ENCODE data around the gene TK1.

TK1 gene

GRCh38 chr17:78180083-78180482 lies 6.8 kb downstream of the TK1 start:
- DNase-seq (ENCODE audit: low read depth): peak; percentile 74

GRCh38 chr17:78179372-78179771 lies 7.5 kb downstream of the TK1 start:
- peak; percentile 87 for DNase-seq (ENCODE audit: low read depth)
- TF ChIP-seq, protein P1, sequence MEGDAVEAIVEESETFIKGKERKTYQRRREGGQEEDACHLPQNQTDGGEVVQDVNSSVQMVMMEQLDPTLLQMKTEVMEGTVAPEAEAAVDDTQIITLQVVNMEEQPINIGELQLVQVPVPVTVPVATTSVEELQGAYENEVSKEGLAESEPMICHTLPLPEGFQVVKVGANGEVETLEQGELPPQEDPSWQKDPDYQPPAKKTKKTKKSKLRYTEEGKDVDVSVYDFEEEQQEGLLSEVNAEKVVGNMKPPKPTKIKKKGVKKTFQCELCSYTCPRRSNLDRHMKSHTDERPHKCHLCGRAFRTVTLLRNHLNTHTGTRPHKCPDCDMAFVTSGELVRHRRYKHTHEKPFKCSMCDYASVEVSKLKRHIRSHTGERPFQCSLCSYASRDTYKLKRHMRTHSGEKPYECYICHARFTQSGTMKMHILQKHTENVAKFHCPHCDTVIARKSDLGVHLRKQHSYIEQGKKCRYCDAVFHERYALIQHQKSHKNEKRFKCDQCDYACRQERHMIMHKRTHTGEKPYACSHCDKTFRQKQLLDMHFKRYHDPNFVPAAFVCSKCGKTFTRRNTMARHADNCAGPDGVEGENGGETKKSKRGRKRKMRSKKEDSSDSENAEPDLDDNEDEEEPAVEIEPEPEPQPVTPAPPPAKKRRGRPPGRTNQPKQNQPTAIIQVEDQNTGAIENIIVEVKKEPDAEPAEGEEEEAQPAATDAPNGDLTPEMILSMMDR (conservative IDR thresholded peaks at IDR 0.05; ENCODE audit: low read depth, low read length): no peak
- H3K4me3 ChIP-seq (ENCODE audit: low read depth, low read length): no peak overlapping the region

More at GRCh38 chr17:78180083-78180482, 6.8 kb downstream of the TK1 start:
- H3K4me3 ChIP-seq (ENCODE audit: low read depth, low read length): peak overlapping the region; percentile 29
- TF ChIP-seq, protein P1 (conservative IDR thresholded peaks at IDR 0.05; ENCODE audit: low read depth, low read length): no peak

- no peak overlapping the region for H3K4me3 ChIP-seq (ENCODE audit: low read depth, low read length)
- TF ChIP-seq, protein P1 (conservative IDR thresholded peaks at IDR 0.05; ENCODE audit: low read depth, low read length): peak; percentile 81
- peak; percentile 41 for DNase-seq (ENCODE audit: low read depth)
Measured at GRCh38 chr17:78176548-78177025, 10.3 kb downstream of the TK1 start.

DNA sequence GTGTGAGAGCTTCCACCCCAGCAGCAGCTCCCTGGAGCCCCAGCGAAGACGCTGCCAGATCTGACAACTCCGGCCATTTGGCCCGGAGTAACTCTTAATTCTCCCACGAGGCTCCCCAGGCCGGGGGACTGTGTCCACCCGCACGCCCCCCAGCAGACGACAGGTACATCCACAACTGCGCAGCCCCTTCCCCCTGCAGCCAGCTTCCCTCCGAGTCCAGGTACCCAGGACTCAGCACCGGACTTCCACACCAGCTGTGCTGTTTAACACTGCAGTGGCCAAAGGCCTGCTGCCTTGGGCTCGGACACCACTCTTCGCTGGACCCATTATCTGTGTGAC lies 11.2 kb downstream of the TK1 start:
- H3K4me3 ChIP-seq (ENCODE audit: low read depth, low read length): no peak overlapping the region
- no peak for DNase-seq (ENCODE audit: low read depth)
- TF ChIP-seq, protein P1 (conservative IDR thresholded peaks at IDR 0.05; ENCODE audit: low read depth, low read length): no peak

DNA sequence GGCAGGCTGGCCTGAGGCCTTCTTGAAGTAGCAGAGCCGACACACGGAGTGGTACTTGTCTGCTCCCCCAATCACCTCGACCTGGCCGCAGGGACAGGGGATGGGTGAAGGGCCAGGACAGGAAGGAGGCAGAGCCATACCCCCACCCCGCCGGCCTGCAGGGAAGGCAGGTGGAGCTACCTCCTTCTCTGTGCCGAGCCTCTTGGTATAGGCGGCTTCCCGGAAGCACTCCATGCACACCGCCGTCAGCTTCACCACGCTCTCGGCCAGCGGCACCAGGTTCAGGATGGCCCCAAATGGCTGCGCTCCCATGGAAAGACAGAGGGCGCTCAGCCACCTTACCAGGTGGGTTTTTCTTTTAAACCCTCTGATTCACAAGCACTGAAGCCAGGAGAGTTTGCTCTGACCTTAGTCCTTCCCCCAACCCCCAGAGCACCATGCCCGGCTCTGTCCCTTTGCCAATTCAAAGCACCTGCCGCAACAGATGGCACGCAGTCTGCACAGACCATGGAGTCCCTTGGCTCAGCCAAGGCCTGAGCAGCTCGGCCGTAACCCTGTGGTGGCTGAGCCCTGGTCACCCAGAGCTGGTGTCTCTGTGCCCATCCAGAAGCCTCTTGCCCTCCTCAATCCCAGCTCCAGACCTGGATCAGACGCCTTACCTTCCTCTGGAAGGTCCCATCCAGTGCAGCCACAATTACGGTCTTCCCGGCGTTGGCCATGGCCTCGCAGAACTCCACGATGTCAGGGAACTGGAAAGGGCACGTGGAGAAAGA lies 11.8 kb downstream of the TK1 start:
- no peak for DNase-seq (ENCODE audit: low read depth)
- no peak overlapping the region for H3K4me3 ChIP-seq (ENCODE audit: low read depth, low read length)
- TF ChIP-seq, protein P1 (conservative IDR thresholded peaks at IDR 0.05; ENCODE audit: low read depth, low read length): peak; percentile 22

DNA sequence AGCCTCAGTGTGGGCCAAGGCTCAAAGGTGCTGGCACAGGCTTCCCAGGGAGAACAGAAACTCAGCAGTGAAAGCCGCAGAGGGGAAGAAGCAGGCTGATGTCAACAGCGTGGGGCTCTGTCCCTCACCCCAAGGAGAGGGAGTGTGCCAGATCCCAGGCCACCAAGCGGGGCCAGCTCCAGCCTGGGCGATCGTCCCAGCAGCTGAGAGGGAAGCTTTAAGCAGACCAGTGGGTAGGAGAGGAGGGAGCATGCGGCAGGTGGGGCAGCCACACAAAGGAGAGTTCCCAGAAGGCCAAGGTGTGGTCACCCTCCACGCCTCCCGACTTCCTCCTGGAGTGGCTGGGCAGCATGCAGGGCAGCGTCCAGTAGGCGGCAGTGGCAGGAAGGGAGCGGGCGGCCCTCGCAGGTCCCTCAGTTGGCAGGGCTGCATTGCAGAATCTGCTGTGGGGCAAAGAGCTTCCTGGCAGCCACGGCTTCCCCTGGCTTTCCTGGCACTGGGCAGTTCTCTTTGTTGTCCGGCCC lies 12.4 kb downstream of the TK1 start:
- DNase-seq (ENCODE audit: low read depth): no peak
- H3K4me3 ChIP-seq (ENCODE audit: low read depth, low read length): no peak overlapping the region
- TF ChIP-seq, protein P1 (conservative IDR thresholded peaks at IDR 0.05; ENCODE audit: low read depth, low read length): no peak

Measured in choroid plexus epithelial cell (primary cell).